Measurements from ENCODE around the gene PBX1.
A peak's percentile ranks its signal among the peaks of the same experiment; 100 is the strongest.

PBX1 gene

DNA sequence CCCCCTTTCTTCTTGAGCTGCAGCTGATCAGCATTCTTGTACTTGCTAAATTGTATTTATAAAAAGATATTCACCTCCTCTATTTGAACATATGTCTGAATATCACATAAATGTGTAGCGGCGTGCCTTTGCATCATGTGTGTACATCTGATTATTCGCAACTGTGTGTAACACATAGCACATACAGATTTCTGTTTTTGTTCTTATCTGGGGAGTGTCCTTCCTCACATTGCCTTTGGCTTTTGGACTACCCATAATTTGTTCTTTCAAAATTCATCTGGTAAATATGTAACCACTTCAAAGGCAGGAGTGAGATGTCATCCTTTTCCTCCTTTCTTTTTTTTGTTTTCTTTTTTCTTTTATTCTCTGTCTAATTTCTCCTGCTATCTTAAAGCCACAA, 113.6 kb downstream of the PBX1 start:
- no peak for DNase-seq

DNA sequence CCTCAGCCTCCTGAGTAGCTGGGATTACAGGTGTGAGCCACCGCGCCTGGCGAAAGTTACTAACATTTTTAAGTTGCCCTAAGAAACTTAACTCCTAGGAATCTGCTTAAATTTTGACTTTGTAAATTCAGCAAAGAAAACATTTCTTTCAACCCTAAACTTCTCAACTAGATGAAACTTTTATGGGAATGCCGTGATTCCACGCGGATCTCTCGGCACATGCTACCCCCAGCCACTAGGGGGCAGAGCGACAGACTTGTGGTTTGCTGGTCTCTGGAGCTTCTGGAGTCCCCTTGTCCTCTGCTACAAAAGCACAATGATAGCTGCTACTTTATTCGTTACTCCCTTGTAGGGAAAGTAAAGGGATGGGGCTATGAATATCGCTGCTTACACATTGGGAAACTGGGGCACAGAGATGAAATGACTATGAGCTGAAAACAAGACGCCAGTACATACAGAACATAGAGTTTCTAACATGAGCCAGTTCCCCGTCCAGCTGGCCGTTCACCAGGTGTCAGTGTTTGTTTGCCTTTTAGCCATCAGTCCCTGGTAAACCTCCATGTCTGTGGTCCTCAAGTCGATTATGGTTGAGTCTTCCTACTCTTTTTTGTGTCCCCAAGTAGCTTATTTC, 114.7 kb downstream of the PBX1 start:
- DNase-seq, result no peak

DNA sequence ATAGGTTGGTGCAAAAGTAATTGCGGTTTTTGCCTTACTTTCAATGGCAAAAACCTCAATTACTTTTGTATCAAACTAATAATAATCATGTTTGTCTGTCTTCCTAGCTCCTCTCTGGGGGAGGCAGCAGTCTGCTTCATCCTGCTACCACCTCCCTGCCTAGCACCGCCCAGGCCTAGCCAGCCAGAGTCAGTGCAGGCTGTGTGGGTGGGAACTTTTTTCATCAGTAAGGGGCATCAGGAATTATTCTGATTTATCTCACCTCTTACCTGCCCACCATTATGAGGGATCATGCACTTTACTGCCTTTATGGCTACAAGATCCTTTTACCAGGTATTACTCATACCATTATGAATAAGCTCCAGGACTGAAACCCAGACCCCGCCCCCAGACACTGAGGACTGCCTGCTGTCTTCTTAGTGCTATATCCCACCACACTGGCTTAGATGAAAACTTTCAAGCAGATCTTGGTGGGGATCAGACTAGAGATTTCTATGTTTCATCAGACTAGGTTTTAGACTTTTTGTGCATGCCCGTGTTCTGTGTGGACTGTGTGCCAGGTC, 116.4 kb downstream of the PBX1 start:
- DNase-seq, result no peak

DNA sequence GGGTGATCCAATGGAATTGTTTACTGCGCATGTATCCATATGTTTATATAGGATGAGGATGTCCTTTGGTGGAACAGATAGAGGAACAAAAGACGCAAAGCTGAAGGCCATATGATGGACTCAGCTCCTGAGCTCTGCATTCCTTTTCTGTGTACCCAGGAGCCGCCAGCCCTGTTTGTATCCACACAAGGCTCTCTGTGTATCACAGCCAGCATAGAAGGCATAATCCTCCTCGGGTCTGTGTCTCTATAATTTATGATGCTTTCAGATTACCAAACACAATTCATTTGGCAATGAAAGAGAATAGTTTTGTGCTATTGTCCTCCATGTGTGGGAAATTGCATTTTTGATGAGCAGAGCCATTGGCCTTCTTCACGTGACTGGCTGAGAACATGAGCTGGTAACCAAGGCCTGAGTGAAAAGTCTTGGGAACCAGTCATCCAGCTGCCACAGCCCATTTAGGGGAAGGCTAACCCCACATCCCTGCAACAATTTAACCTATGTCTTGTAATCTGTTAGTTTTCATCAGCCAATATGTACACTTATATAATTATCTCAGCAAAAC, 119.2 kb downstream of the PBX1 start:
- DNase-seq, result no peak

- no peak for DNase-seq
Observed at GRCh38 chr1:164682570-164682969, 123.6 kb downstream of the PBX1 start.

- no peak for DNase-seq
Observed at GRCh38 chr1:164683235-164683634, 124.3 kb downstream of the PBX1 start.

DNA sequence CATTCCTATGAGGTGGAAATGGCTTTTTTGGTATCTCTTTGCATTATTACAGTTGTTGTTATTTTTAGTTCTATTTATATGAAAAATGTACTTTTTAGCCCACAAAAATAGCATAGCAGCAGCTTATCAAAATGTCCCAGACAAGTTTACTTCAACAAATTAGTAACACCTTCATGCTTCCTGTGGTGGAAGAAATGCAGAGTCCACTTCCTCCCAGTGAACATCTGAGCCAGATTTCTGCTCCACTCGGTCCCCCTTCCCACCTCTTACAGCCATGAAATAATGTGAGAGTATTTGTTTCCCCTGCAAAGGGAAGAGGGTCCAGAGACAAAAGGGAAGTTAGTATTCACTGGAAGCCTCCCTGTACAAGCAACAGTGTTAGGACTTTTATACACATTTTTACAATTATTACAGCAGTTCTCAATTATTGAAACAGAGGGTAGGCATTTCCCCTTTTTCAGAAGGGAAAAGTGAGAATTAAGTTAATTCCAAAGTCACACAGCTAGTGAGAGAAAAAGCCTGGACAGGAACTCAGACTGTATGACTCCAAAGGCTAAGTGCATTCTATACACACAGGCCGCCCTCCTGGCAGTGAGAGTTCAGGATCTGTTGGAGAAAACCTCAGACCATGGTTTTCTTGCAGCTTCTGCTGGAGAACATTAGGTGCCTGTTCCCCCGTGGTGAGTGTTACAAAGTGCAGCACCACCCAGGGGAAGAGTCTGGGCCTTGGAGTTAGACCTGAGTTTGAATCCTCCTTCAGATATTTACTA, 126.5 kb downstream of the PBX1 start:
- no peak for DNase-seq

DNA sequence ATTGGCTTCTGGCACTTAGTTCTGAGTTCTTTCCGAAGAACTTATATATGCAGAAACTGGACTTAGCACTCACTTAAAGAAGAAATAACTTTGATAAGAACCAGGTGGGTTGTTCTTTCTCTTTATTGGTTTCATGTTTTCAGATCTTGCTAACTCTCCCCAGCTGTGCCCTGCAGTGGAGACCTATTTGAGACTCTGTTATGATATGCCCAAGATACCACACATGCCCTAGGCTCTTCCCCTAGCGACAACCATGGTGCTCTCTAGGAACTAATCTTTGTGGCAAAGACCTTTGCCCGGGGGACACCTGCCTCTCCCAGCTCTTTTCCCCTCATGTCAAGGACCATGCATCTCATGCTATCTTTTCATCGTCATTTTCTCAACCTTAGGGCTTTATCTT, 128.8 kb downstream of the PBX1 start:
- DNase-seq, result no peak

DNA sequence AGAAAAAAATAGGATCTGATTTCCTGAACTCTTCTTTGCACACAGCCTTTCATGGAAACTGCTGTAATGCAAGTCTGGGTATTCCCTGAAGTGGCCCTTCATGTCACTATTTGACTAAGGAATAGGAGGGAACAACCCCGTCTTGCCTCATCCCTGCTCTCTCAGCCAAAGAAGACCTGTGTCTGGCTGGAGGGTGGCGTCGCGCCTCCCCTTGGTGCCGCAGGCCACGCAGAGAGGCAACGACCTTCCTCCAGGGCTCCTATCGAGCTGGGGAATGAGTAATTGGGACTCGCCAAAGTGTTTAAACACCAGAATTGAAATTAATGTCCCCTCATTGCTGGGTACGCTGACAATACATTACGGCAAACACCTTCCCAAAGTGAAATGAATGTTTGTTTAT, 129.8 kb downstream of the PBX1 start:
- DNase-seq, result peak; percentile 76

DNA sequence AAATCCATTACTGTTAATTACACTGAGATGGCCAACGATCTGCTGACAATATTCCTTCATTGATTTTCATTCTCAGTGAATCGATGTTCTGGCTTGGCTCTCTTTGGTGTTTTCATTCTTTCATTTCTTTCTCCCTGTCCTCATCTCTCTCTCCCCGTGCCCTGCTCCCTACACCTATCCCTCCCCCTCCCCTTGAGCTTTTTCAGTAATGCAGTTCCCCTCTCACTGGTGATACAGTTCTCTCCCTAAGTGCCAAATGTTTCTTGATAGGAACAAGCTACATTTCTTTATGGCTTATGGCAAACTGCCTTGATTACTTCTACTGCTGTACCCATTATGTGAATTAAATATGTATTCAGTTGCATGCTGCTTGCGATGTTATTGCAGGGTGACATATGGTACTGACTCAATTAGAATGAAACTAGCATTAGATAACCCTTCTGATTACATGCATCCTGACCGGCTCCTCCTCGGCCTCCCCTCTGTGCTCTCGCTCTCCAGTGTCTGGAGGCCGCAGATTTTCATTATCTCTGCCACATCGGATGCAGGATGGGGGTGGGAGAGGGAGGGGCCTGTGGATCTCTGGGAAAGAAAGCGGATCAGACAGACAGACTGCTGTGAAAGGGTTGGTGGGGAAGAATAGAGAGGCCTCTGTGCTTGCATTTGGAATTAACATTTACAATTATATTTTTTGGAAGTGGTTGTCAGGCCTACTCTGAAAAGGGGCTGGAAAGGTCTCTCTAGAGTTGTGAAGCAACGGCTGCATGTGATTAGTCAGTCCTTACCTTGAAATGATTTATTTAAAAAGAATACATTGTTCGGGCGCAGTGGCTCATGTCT, 130.9 kb downstream of the PBX1 start:
- DNase-seq, result no peak

DNA sequence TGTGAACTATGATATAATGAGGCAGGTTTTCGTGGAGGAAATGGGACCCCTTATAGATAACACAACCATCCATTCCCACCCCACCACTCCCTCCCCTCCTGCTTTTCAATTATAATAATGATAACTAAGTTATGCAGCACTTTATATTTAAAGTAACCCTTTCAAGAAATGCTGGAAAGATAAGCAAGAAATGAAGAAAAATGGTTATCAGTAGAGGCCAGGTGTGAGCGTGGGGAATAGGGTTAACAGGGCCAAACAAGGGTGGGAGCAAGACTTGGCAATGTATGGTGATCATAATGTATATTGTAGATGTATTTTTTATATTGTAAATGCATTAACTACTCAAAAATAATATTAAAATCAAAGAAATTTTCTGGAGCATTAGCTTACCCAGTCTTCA, 133.4 kb downstream of the PBX1 start:
- DNase-seq, result no peak

GRCh38 chr1:164693564-164694359, 134.8 kb downstream of the PBX1 start:
- DNase-seq, result no peak

DNA sequence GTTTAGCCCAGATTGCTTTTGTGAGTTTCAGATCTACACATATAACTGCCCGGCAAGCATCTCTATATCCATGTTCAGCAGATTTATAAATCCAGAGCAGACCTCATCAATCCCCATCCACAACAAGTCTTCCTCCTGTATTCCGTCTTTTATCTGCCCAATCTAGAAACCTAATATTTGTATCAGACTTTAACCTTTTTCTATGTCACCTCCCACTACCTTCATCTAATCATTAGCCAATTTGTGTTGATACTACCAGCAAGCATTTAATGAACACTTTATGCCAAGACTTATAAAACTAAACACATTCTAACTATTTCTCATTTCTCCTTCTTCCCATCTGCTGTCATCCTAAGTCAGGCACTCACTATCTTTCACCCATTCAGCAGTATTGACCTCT, 135.5 kb downstream of the PBX1 start:
- no peak for DNase-seq

- DNase-seq, result no peak
Observed at GRCh38 chr1:164695956-164696665, 137.1 kb downstream of the PBX1 start.

GRCh38 chr1:164699815-164700491, 141.0 kb downstream of the PBX1 start:
- no peak for DNase-seq

- DNase-seq, result no peak
Observed at GRCh38 chr1:164700683-164701082, 141.7 kb downstream of the PBX1 start.

DNA sequence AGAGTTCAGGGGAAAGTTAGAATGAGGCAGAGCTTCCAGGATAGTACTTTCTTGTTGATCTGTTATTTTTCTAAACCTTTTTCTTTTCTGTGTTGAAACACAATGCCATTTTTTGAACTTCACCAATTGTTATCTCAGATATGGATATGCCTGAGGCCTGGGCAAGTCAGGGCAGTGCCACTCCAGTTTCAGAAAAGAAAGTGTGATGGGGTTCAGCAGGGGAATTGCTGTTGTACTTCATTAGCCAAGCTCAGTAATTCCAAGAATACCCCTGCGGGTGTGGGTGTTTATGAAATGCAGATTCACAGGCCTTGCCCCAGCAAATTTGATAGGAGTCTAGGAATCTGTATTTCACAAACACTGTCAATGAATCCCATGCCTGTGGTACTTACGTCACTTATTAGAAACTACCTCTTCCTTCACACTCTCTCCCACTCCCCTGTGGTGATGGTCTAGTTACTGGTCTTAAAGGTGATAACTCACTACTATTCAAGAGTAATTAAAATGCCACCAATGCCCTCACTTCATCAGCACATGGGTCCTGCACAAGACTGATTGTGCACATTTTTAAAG, 142.3 kb downstream of the PBX1 start:
- DNase-seq, result no peak

DNA sequence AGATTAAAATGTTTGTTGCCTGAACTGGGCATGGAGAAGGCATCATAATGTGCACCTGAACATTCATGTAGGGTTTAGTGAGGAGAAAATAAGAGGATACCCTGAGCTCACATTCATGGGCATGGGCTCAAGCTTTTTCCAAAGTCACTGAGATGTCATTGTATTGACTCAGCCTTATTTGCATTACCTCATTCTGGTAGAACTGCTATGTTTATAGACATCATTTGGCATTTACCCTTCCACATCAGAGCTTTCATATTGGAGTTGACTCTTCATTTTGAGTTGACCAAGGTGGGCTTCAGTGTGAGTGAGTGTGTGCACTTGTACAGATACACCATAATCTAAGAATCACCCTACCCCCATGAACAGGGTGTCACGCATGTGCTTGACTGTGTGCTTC, 143.2 kb downstream of the PBX1 start:
- peak; percentile 12 for DNase-seq

GRCh38 chr1:164702664-164703063, 143.7 kb downstream of the PBX1 start:
- DNase-seq, result no peak

GRCh38 chr1:164703463-164703862, 144.5 kb downstream of the PBX1 start:
- no peak for DNase-seq

- DNase-seq, result no peak
Observed at GRCh38 chr1:164703960-164704411, 145.0 kb downstream of the PBX1 start.
